GM12878 (cell line): ENCODE data around the gene KCNE2. TPM values are rescaled to one million over a fixed set of nuclear protein-coding genes. Genes with fewer than 3 reads are reported as not detected.
A peak's percentile ranks its signal among the peaks of the same experiment; 100 is the strongest.

ENCODE experiments used
- ATAC-seq: fragments of 200-7000 bp; cut with Tn5 transposase; 3 replicates; pipeline ENCODE4 v1.9.1; 2020; ENCODE audit warnings: mild to moderate bottlenecking, moderate library complexity
- BruUV-seq: library from RNA; stranded (reverse); fragments of 400-500 nt; replicated peaks from 2 replicates; lab custom pipeline; 2021; lab: Mats Ljungman, UMichigan
- CTCF ChIA-PET: fragments of 300-600 bp; sonication (Branson Sonifier 250); formaldehyde crosslinking; extraction: SDS; loops from one replicate; lab custom pipeline; 2021; ENCODE audit warnings: inconsistent platforms; lab: Yijun Ruan, JAX
- POLR2A ChIA-PET: fragments of 350-600 bp; formaldehyde crosslinking; extraction: SDS; loops from one replicate; lab custom pipeline; 2021; ENCODE audit warnings: inconsistent platforms; lab: Charles Lee
- RAD21 ChIA-PET: fragments of 300-600 bp; sonication (Branson Sonifier 250); formaldehyde crosslinking; loops from one replicate; lab custom pipeline; 2023; ENCODE audit warnings: antibody characterized with exemption; ENCODE audit not compliant: unreplicated experiment; lab: Charles Lee
- SMC1A ChIA-PET: fragments of 300-600 bp; sonication (Branson Sonifier 250); formaldehyde crosslinking; loops from one replicate; lab custom pipeline; 2023; ENCODE audit not compliant: unreplicated experiment, uncharacterized antibody; lab: Charles Lee
- DNase-seq: peaks from one replicate; pipeline ENCODE4 v3.0.0-alpha.2; 2011; ENCODE audit warnings: low read depth, low spot score
- FAIRE-seq: peaks from 3 replicates; lab custom pipeline; 2011; peaks lifted over from hg19 to GRCh38; lab: Jason Lieb, UNC
- H2AFZ ChIP-seq: 2 replicates; pipeline ENCODE4 v1.6.0; 2011; ENCODE audit warnings: low read depth, low read length, control low read depth; ENCODE audit not compliant: control insufficient read depth
- H3K27ac ChIP-seq: 2 replicates; pipeline ENCODE4 v1.5.1; 2011; ENCODE audit warnings: control low read depth; ENCODE audit not compliant: control insufficient read depth, insufficient read depth
- H3K27me3 ChIP-seq, 2 experiments: replicated peaks in 1 of 2; 2 replicates each; pipeline versions ENCODE4 v1.6.0 to v1.6.1; 2011; ENCODE audit warnings: low read length in 1 of 2; ENCODE audit not compliant: control insufficient read depth in 2 of 2, insufficient read depth in 2 of 2
- H3K36me3 ChIP-seq, 2 experiments: 2 replicates each; pipeline ENCODE4 v1.5.1; 2011; ENCODE audit warnings: low read length in 1 of 2; ENCODE audit not compliant: control insufficient read depth in 2 of 2, insufficient read depth in 2 of 2
- H3K4me1 ChIP-seq: 2 replicates; pipeline ENCODE4 v1.6.1; 2011; ENCODE audit warnings: mild to moderate bottlenecking, low read length, moderate library complexity, mixed read lengths; ENCODE audit not compliant: control insufficient read depth, insufficient read depth
- H3K4me2 ChIP-seq: 2 replicates; pipeline ENCODE4 v1.6.0; 2011; ENCODE audit warnings: control low read depth; ENCODE audit not compliant: control insufficient read depth, insufficient read depth
- H3K4me3 ChIP-seq: fragments of 200-600 bp; sonication (generic); 2 replicates; pipeline ENCODE4 v1.5.1; 2016
- H3K79me2 ChIP-seq: 2 replicates; pipeline ENCODE4 v1.6.0; 2011; ENCODE audit warnings: low read length; ENCODE audit not compliant: control insufficient read depth, insufficient read depth
- H3K9ac ChIP-seq: 2 replicates; pipeline ENCODE4 v1.8.0; 2011; ENCODE audit warnings: low read length, control low read depth, mixed read lengths; ENCODE audit not compliant: control insufficient read depth, insufficient read depth
- H3K9me3 ChIP-seq: replicated peaks from 3 replicates; pipeline ENCODE4 v1.5.1; 2011; ENCODE audit warnings: mild to moderate bottlenecking, low read length; ENCODE audit not compliant: control insufficient read depth, insufficient read depth
- H4K20me1 ChIP-seq: 2 replicates; pipeline ENCODE4 v1.6.0; 2011; ENCODE audit not compliant: control insufficient read depth, insufficient read depth
- GATAD2B ChIP-seq: fragments of 450-650 bp; conservative IDR thresholded peaks from 2 replicates; pipeline ENCODE4 v1.6.1; 2017; ENCODE audit warnings: low read depth, mild to moderate bottlenecking, moderate library complexity
- KDM1A ChIP-seq: fragments of 200-600 bp; sonication (generic); IDR thresholded peaks from 2 replicates; pipeline ENCODE4 v1.6.1; 2016; ENCODE audit warnings: borderline replicate concordance
- MYC ChIP-seq: IDR thresholded peaks from 2 replicates; pipeline ENCODE4 v1.6.1; 2011; ENCODE audit warnings: mild to moderate bottlenecking, low read length, moderate library complexity, inconsistent platforms; ENCODE audit not compliant: insufficient read depth, insufficient replicate concordance, insufficient read length, severe bottlenecking
- WGBS: methylation state at CpG from one replicate; pipeline ENCODE4 v1.1.6; 2016; ENCODE audit warnings: low lambda C conversion rate; ENCODE audit not compliant: insufficient replicate concordance, insufficient coverage; ENCODE audit errors: missing lambda C conversion rate; 5-methylcytosine and 5-hydroxymethylcytosine counted together
- in situ Hi-C: fragments of 300-500 bp; cut with MboI; formaldehyde crosslinking; loops from 9 replicates; pipeline ENCODE4 v1.14.3; 2018; ENCODE audit warnings: mixed read lengths
- intact Hi-C: fragments of 100-400 bp; cut with micrococcal nuclease; formaldehyde crosslinking; loops from one replicate; pipeline ENCODE4 v1.14.2; 2022; ENCODE audit not compliant: unreplicated experiment
- polyA plus RNA-seq, 11 experiments: library from polyadenylated mRNA; depleted of rRNA in 4 of 11; unstranded in 6 of 11; stranded (reverse) in 5 of 11; fragments of >200 nt; fragmentation: Nextera tagmentation in 4 of 11; fragmentation: Illumina TruSeq in 1 of 11; extraction: Ambion mirVana in 4 of 11; extraction: Trizol in 1 of 11; gene quantifications; 1 replicate in 1 of 11; 2 replicates in 10 of 11; pipeline versions ENCODE4 v1.2.1 to v1.2.3, GENCODE V29; 2011 to 2016; ENCODE audit warnings: inconsistent platforms in 2 of 11, missing spikeins in 2 of 11, low read depth in 1 of 11
- total RNA-seq, 4 experiments: library from RNA; depleted of rRNA in 3 of 4; stranded (reverse); fragments of >200 nt in 3 of 4; fragmentation: Illumina TruSeq in 1 of 4; extraction: Trizol in 1 of 4; gene quantifications; 2 replicates each; pipeline versions ENCODE4 v1.2.1 to v1.2.3, GENCODE V29; 2013 to 2021
- TF ChIP-seq, protein P1 (sequence below): IDR thresholded peaks from 2 replicates; pipeline ENCODE4 v1.6.1; 2011; ENCODE audit warnings: borderline replicate concordance, low read depth, mild to moderate bottlenecking, moderate library complexity, low read length; ENCODE audit not compliant: insufficient read depth, poor library complexity, severe bottlenecking

Gene KCNE2
- total and polyA plus RNA-seq, 10 of the 15 experiments (the other 5 are each of a cell fraction or from before 2014, with no cell fraction given) = not detected

DNA sequence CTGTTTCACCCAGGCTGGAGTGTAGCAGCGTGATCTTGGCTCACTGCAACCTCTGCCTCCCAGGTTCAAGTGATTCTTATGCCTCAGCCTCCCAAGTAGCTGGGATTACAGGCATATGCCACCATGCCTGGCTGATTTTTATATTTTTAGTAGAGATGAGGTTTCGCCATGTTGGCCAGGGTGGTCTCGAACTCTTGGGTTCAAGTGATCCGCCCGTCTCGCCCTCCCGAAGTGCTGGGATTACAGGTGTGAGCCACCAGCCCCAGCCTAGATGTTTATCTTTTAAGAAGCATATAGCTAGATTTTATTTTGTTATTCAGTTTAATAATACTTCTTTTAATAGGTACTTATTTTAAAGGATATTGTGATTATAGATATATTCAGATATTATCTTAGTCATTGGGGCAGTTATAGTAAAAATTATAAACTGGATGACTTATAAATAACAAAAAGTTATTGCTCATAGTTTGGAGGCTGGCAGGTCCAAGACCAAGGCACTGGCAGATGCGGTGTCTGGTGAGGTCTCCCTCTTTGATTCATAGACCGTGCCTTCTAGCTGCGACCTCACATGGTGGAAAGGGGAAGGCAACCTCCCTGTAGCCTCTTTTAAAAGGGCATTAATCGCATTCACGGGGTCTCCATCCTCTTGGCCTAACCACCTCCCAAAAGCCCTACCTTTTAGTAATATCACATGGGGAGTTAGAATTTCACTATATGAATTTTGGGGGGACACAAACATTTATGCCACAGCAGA, 3.1 kb upstream of the KCNE2 start:
- 63% methylated on average over 12 of the region's 12 CpGs for WGBS
- Histone ChIP-seq H3K27ac (no peak overlapping the region), H2AFZ (no peak overlapping the region), H3K4me2 (no peak overlapping the region), H3K9me3 (no peaks in the 10 kb centered on the region), H4K20me1 (no peaks in the 10 kb centered on the region), H3K79me2 (no peaks in the 10 kb centered on the region), H3K36me3 (no peaks in the 10 kb centered on the region), H3K27me3 (peaks cover 0 to 3% of the 10 kb centered on the region in 2 experiments; a peak in 1 of 4 replicates), H3K4me3 (no peak overlapping the region), H3K9ac (no peak overlapping the region), H3K4me1 (no peaks in the 10 kb centered on the region)
- ChIA-PET SMC1A (interaction anchor here (1.5 to 2.3 kb wide), 3 partner anchors 150 to 436 kb away, joined by 3 to 13 read pairs (median 3); no protein-coding TSS in a partner anchor), CTCF (interaction anchor here (0.7 to 4.1 kb wide), 8 partner anchors 9 to 436 kb away, joined by 3 to 25 read pairs (median 5); no protein-coding TSS in a partner anchor), POLR2A (no interaction called here), RAD21 (interaction anchor here (0.7 to 1.0 kb wide), 2 partner anchors 242 to 436 kb away, joined by 3 to 7 read pairs; no protein-coding TSS in a partner anchor)
- no peak for TF ChIP-seq MYC
- TF ChIP-seq KDM1A = no peak
- no peak for TF ChIP-seq GATAD2B
- TF ChIP-seq, protein P1, sequence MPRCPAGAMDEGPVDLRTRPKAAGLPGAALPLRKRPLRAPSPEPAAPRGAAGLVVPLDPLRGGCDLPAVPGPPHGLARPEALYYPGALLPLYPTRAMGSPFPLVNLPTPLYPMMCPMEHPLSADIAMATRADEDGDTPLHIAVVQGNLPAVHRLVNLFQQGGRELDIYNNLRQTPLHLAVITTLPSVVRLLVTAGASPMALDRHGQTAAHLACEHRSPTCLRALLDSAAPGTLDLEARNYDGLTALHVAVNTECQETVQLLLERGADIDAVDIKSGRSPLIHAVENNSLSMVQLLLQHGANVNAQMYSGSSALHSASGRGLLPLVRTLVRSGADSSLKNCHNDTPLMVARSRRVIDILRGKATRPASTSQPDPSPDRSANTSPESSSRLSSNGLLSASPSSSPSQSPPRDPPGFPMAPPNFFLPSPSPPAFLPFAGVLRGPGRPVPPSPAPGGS = no peak
- intact Hi-C loops (no loop called here), in situ Hi-C loops (no loop called here)
- no peak for DNase-seq
- no TSS peak for BruUV-seq
- FAIRE-seq = no peak
- peak; percentile 59 for ATAC-seq
